Endothelial cell of umbilical vein (primary cell): ENCODE data around the gene TRIM17. TPM values are rescaled to one million over a fixed set of nuclear protein-coding genes. Genes with fewer than 3 reads are reported as not detected.

Experiments used
- BruUV-seq: library from RNA; stranded (reverse); fragments of 400-500 nt; replicated peaks from 2 replicates; lab custom pipeline; 2021; lab: Mats Ljungman, UMichigan
- CTCF ChIA-PET: fragments of 300-600, 350-600 bp; sonication (Branson Sonifier 250); formaldehyde crosslinking; loops from one replicate; lab custom pipeline; 2021; ENCODE audit warnings: antibody characterized with exemption, inconsistent platforms; lab: Charles Lee
- POLR2A ChIA-PET: fragments of 300-600, 350-600 bp; sonication (Branson Sonifier 250); formaldehyde crosslinking; loops from one replicate; lab custom pipeline; 2021; ENCODE audit warnings: antibody characterized with exemption, inconsistent platforms; lab: Charles Lee
- DNase-seq: peaks from one replicate; pipeline ENCODE4 v3.0.0-alpha.2; 2011; ENCODE audit warnings: low read depth, low spot score
- FAIRE-seq: peaks from 2 replicates; lab custom pipeline; 2011; peaks lifted over from hg19 to GRCh38; lab: Jason Lieb, UNC
- H2AFZ ChIP-seq: 2 replicates; pipeline ENCODE4 v1.6.0; 2012; ENCODE audit warnings: low read depth, low read length, control low read depth, inconsistent platforms
- H3K27ac ChIP-seq: 2 replicates; pipeline ENCODE4 v1.5.1; 2011; ENCODE audit warnings: low read depth, mild to moderate bottlenecking, control low read depth, low read length, moderate library complexity; ENCODE audit not compliant: insufficient read depth
- H3K27me3 ChIP-seq, 2 experiments: 2 replicates each; pipeline versions ENCODE4 v1.6.0 to v1.6.1; 2011; ENCODE audit warnings: low read length in 2 of 2, mixed read lengths in 1 of 2; ENCODE audit not compliant: control insufficient read depth in 2 of 2, insufficient read depth in 2 of 2
- H3K36me3 ChIP-seq, 2 experiments: 2 replicates in 1 of 2; 3 replicates in 1 of 2; pipeline ENCODE4 v1.5.1; 2011; ENCODE audit warnings: low read length in 2 of 2, mild to moderate bottlenecking in 1 of 2, moderate library complexity in 1 of 2; ENCODE audit not compliant: control insufficient read depth in 2 of 2, insufficient read depth in 2 of 2; ENCODE audit errors: extremely low read depth in 1 of 2
- H3K4me1 ChIP-seq: 3 replicates; pipeline ENCODE4 v1.5.1; 2011; ENCODE audit warnings: mild to moderate bottlenecking, low read length; ENCODE audit not compliant: control insufficient read depth, insufficient read depth; ENCODE audit errors: extremely low read depth
- H3K4me2 ChIP-seq: 2 replicates; pipeline ENCODE4 v1.6.1; 2011; ENCODE audit warnings: low read length, control low read depth, mixed read lengths; ENCODE audit not compliant: insufficient read depth
- H3K4me3 ChIP-seq, 3 experiments: fragments of 200-600 bp in 1 of 3; sonication (generic), shearing (Covaris generic) in 1 of 3; replicated peaks in 1 of 3; 2 replicates each; pipeline ENCODE4 v1.5.1; 2011 to 2016; ENCODE audit warnings: control low read depth in 3 of 3, low read length in 3 of 3, mild to moderate bottlenecking in 2 of 3, inconsistent platforms in 1 of 3, low read depth in 1 of 3, moderate library complexity in 1 of 3; ENCODE audit not compliant: insufficient read depth in 1 of 3
- H3K79me2 ChIP-seq: 2 replicates; pipeline ENCODE4 v1.6.0; 2012; ENCODE audit warnings: low read length, inconsistent platforms; ENCODE audit not compliant: control insufficient read depth, insufficient read depth
- H3K9ac ChIP-seq: replicated peaks from 2 replicates; pipeline ENCODE3; 2011; ENCODE audit warnings: low read length, control low read depth; ENCODE audit not compliant: insufficient read depth; ENCODE audit errors: extremely low read depth
- H3K9me1 ChIP-seq: replicated peaks from 3 replicates; pipeline ENCODE4 v1.6.0; 2011; ENCODE audit warnings: mild to moderate bottlenecking, low read length; ENCODE audit not compliant: control insufficient read depth, insufficient read depth; ENCODE audit errors: extremely low read depth
- H3K9me3 ChIP-seq: replicated peaks from 2 replicates; pipeline ENCODE4 v1.5.1; 2012; ENCODE audit warnings: low read length, inconsistent platforms; ENCODE audit not compliant: control insufficient read depth, insufficient read depth
- H4K20me1 ChIP-seq: replicated peaks from 2 replicates; pipeline ENCODE3; 2011; ENCODE audit warnings: mild to moderate bottlenecking, low read length; ENCODE audit not compliant: control insufficient read depth, insufficient read depth; ENCODE audit errors: extremely low read depth
- CTCF ChIP-seq, 2 donors: IDR thresholded peaks; 1 replicate in 1 of 2; 2 replicates in 1 of 2; pipeline ENCODE4 v1.5.1; 2011; ENCODE audit warnings: low read length in 2 of 2, mild to moderate bottlenecking in 2 of 2, moderate library complexity in 2 of 2, control low read depth in 1 of 2, inconsistent platforms in 1 of 2, low read depth in 1 of 2; ENCODE audit not compliant: insufficient read depth in 1 of 2; ENCODE audit errors: extremely low read depth in 1 of 2
- EZH2 ChIP-seq: IDR thresholded peaks from 2 replicates; pipeline ENCODE4 v1.6.1; 2012; ENCODE audit warnings: borderline replicate concordance, low read depth, mild to moderate bottlenecking, moderate library complexity, low read length, inconsistent platforms; ENCODE audit not compliant: severe bottlenecking
- FOS ChIP-seq: IDR thresholded peaks from 2 replicates; pipeline ENCODE4 v1.6.1; 2011; ENCODE audit warnings: mild to moderate bottlenecking, low read length, moderate library complexity, borderline replicate concordance; ENCODE audit not compliant: insufficient read depth
- GATA2 ChIP-seq: IDR thresholded peaks from 2 replicates; pipeline ENCODE4 v1.7.0; 2011; ENCODE audit warnings: low read depth, mild to moderate bottlenecking, moderate library complexity, mixed read lengths, low read length; ENCODE audit not compliant: insufficient read length, insufficient read depth
- JUN ChIP-seq: IDR thresholded peaks from 2 replicates; pipeline ENCODE4 v1.6.1; 2011; ENCODE audit warnings: borderline replicate concordance, low read depth; ENCODE audit not compliant: insufficient read length, insufficient read depth
- MAX ChIP-seq: IDR thresholded peaks from 2 replicates; pipeline ENCODE4 v1.6.1; 2011; ENCODE audit not compliant: insufficient read depth, insufficient read length
- MYC ChIP-seq: IDR thresholded peaks from one replicate; pipeline ENCODE4 v1.6.1; 2011; ENCODE audit warnings: mild to moderate bottlenecking, low read depth, low read length
- POLR2A ChIP-seq: IDR thresholded peaks from 2 replicates; pipeline ENCODE4 v1.6.1; 2012; ENCODE audit warnings: low read depth, mild to moderate bottlenecking, control low read depth, low read length
- POLR2AphosphoS5 ChIP-seq: IDR thresholded peaks from 2 replicates; pipeline ENCODE4 v1.6.1; 2012; ENCODE audit warnings: low read depth, mild to moderate bottlenecking, control low read depth, low read length, moderate library complexity; ENCODE audit not compliant: insufficient read depth
- dilution Hi-C: fragments of 300-500 bp; cut with MboI; formaldehyde crosslinking; loops from one replicate; pipeline ENCODE4 v1.15.0; 2019; ENCODE audit warnings: low sequenced_read_pairs; ENCODE audit not compliant: extremely low pct_ligation_motif_present
- intact Hi-C: fragments of 100-400 bp; cut with micrococcal nuclease; formaldehyde crosslinking; loops from one replicate; pipeline ENCODE4 v1.10.0; 2022
- polyA plus RNA-seq, 4 experiments: library from polyadenylated mRNA; depleted of rRNA in 3 of 4; stranded (reverse) in 3 of 4; unstranded in 1 of 4; fragments of >200 nt; gene quantifications; 2 replicates each; pipeline versions ENCODE4 v1.2.1 to v1.2.3, GENCODE V29; 2011 to 2012; ENCODE audit warnings: missing spikeins in 1 of 4
- total RNA-seq: library from RNA; stranded (reverse); gene quantifications from 2 replicates; pipeline ENCODE4 v1.2.3, GENCODE V29; 2021

TRIM17 gene
- total and polyA plus RNA-seq, 2 donors (not counting 3 experiments of a cell fraction or from before 2014, with no cell fraction given) = not detected

- Histone ChIP-seq H4K20me1 (no peaks in the 10 kb centered on the region), H3K4me2 (no peak overlapping the region), H3K4me3 (no peak overlapping the region), H3K9me3 (no peaks in the 10 kb centered on the region), H3K4me1 (no peaks in the 10 kb centered on the region), H3K79me2 (no peaks in the 10 kb centered on the region), H3K27me3 (peaks cover 4% of the 10 kb centered on the region in 2 experiments), H2AFZ (no peak overlapping the region), H3K36me3 (no peaks in the 10 kb centered on the region), H3K9me1 (no peaks in the 10 kb centered on the region), H3K9ac (no peak overlapping the region), H3K27ac (no peak overlapping the region)
- no TSS peak for BruUV-seq
- POLR2A ChIA-PET = no interaction called here
- no peak for DNase-seq
- intact Hi-C loops = loop anchor here (5.0 kb wide), 1 partner anchor 117 kb away; no protein-coding TSS in a partner anchor
- no peak for FAIRE-seq
- CTCF ChIA-PET = interaction anchor here (1.1 kb wide), 1 partner anchor 8 kb away, joined by 5 read pairs; no protein-coding TSS in a partner anchor
- dilution Hi-C loops = no loop called here
- TF ChIP-seq EZH2 = no peak
- TF ChIP-seq POLR2A = no peak
- no peak for TF ChIP-seq MYC
- TF ChIP-seq JUN = no peak
- no peak for TF ChIP-seq GATA2
- TF ChIP-seq CTCF (IDR thresholded peaks at IDR 0.05; ENCODE audit: extremely low read depth in 1 of 2, insufficient read depth in 1 of 2, low read depth in 1 of 2, low read length in 2 of 2) = no peak
- no peak for TF ChIP-seq FOS
- no peak for TF ChIP-seq POLR2AphosphoS5
- no peak for TF ChIP-seq MAX
Measured at GRCh38 chr1:228385232-228385631, 31.4 kb downstream of the TRIM17 start.
